WTC11 (cell line): ENCODE results near the gene ARHGAP10.

Source experiments
- AFF4 ChIP-seq: sonication (generic); formaldehyde crosslinking; IDR thresholded peaks from 2 replicates; pipeline ENCODE4 v1.8.1; 2023; ENCODE audit warnings: mild to moderate bottlenecking, missing genetic modification reagents, borderline replicate concordance
- ATF3 ChIP-seq: sonication (generic); formaldehyde crosslinking; conservative IDR thresholded peaks from 2 replicates; pipeline ENCODE4 v1.8.1; 2022; ENCODE audit warnings: mild to moderate bottlenecking, missing genetic modification reagents
- CTCF ChIP-seq: fragments of 200-600 bp; IDR thresholded peaks from 2 replicates; pipeline ENCODE4 v1.8.0; 2022; ENCODE audit warnings: antibody characterized with exemption

GRCh38 chr4:147933779-147934178 lies 201.9 kb downstream of the ARHGAP10 start:
- TF ChIP-seq AFF4 (CRISPR knock-in tag), result no peak
- no peak for TF ChIP-seq CTCF
- no peak for TF ChIP-seq ATF3 (CRISPR knock-in tag)
